GM21526 (cell line): ENCODE measurements around the gene PAK4.

Experiments used
- ATAC-seq: cut with Tn5 transposase; IDR thresholded peaks from one replicate; pipeline ENCODE4 v1.9.1; 2021; ENCODE audit warnings: moderate library complexity; ENCODE audit not compliant: unreplicated experiment, low FRiP score

The PAK4 gene

DNA sequence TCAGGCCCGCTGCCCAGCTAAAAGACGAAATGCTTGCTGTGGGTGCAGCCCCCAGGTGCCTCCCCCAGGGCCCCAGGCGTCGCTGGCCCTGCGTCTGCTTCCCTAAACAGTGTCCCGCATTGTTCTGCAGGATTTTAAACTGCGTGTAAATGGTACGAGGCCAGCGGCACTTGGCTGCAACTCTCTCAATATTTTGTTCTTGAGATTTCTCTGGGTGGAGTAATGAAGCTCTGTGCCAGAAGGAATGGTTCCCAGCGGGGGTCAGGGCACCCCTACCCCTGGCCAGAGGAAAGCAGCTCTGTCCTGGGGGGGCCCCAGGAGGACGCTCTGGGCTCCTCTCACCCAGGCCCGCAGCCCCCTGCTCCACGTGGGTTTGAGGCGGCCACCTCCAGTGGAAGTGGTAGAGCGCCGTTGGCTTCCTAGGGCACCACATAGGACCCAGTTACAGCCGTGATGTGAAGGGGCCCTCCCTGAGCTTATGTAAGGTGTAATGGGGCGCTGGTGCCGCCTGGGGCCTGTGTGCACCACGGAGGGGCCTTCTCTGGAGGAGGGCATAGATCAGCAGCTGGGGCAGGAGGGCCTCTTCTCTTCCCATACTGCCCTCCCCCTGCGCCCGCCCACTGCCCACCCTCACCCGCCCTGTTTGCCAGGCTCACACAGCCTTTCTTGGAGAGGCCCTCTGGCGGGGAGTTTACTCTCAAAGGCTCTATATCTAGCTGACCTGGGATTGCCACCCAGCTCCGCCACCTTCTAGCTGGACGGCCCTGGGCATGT, 19.8 kb downstream of the PAK4 start:
- no peak for ATAC-seq

DNA sequence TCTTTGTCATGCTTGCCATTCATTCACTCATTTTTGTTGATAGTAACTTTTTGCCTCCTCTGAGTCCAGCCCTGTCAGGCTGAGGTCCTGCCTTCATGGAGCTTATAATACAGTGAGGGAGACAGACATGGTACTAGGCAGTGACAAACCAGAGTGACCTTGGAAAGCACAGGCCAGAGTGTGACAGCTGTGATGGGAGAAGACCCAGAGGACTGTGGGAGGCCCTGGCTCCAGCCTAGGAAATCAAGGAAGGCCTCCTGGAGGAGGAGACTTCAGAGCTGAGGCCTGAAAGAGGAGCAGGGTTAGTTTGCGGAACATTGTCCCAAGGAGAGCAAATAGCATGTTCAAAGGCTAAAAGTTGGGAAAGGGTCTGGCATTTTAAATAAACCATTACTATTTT, 20.5 kb downstream of the PAK4 start:
- ATAC-seq, result no peak

DNA sequence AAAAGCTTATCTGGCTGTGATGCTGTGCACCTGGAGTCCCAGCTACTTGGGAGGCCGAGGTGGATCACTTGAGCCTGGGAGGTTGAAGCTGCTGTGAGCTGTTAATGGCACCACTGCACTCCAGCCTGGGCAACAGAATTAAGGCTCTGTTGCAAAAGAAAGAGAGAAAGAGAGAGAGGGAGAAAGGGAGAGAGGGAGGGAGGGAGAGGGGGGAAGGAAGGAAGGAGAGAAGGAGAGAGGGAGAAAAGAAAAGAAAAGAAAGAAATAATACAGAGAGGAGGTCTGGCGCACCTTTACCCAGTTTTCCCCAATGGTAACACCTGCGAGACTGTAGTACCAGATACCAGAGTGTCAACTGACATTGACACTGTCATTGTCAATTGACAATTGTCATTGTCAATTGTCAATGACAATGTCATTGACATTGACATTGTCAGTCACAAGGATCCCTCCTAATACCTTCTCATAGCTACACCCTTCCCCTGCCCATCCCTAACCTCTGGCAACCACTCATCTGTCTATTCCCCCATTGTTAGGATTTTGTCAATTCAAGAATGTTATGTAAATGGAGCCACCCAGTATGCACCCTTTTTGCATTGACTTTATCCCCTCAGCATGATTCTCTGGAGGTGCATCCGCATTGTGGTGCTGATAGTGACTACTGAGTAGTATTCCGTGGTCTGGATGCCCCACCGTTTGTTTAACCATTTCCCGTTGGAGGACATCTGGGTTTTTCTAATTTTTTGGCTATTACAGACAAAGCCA, 21.3 kb downstream of the PAK4 start:
- ATAC-seq, result no peak

DNA sequence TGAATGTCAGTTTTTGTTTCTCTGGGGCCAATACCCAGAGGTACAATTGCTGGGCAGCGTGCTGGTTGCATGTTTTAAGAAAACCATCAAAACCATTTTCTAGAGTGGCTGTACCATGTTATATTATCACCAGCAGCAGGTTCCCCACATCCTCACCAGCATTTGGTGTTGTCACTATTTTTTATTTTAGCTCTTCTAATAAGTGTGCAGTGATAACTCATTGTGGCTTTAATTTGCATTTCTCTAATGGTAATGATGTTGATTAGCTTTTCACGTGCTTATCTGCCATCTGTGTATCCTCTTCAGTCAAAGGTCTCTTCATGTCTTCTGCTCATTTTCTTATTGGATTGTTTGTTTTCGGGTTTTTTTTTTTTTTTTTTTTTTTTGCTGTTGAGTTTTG, 21.9 kb downstream of the PAK4 start:
- no peak for ATAC-seq

DNA sequence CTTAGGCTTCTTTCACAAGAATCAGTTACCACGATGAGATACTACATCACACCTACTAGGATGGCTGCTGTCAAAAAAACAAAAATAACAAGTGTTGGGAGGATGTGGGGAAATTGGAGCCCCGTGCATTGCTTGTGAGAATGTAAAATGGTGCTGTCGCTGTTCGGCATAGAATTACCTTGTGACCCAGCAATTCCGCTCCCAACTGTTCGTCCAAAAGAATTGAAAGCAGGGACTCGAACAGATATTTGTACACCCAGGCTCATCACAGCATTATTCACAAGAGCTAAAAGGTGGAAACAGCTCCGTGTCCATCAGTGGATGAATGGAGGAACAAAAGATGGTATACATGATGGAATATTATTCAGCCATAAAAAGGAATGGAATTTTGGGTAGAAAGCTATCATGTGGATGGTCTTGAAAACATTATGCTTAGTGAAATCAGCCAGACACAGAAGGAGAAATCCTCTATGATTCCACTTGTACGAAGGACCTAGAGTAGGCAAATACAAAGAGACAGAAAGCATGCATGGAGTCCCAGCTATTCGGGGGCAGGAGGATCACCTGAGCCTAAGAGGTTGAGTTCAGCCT, 23.4 kb downstream of the PAK4 start:
- ATAC-seq, result no peak

DNA sequence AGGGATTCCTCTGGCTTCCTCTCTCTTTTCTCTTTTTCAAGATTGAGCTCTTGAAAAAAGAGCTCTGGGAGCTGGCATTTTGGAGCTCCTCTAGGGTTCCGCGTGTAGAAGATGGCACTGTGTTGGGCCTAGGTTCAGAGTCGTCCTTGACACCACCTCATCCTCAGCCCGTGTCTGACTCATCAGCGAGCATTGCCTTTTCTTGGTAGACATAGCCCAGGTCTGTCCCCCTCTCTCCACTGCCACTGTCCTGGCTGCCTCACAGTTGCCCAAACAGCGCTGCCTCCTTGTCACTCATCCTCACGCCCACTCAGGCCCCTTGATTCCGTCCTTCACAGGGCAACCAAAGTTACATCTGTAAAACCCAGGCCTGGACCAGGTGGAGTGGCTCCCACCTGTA, 24.6 kb downstream of the PAK4 start:
- ATAC-seq, result no peak

DNA sequence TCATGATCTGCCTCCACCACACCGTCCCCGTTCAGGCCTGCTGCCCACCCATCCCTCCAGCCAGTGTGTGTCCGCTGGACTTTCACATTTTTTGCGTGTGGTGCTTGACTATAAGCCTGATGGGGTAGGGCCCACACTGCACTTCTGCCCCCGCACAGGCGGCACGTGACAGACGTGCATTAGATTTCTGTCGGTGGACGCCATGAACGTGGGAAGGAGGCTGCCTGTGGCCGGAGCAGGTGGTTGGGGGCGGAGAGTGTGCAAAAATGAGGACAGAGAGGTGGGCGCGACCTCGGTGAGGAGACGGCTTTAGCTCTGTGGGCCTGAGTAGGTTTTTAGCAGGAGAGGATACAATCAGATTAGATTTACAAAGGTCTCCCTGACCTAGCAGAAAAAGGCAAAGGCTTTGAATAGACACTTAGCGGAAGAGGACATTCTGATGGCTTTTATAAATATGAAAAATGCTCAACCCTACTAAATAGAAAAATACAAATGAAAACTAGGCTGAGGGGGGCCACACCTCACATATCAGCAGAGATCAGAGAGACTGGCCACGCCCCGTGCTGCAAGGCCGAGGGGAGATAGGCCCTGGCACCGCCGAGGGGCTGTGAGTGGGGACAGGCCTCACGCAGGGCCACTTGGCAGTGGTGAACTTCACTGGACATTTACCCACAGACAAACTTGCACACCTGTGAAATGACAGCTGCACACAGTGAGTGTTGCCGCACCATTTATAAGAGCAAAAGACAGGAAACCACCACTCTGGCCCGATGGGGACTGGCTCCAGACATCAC, 25.4 kb downstream of the PAK4 start:
- no peak for ATAC-seq

DNA sequence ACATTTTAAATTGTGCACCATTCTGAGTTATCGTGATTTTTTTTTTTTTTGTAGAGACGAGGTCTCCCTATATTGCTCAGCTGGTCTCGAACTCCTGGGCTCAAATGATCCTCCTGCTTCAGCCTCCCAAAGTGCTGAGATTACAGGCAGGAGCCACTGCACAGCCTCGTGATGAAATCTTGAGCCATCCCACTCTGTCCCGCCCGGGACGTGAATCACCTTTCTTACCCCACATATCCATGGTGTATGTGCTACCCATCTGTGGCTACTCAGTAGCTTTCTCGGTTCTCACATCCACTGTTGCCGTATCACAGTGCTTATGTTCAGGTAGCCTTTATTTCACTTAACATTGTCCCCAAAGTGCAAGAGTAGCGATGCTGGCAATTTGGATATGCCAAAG, 26.5 kb downstream of the PAK4 start:
- no peak for ATAC-seq

DNA sequence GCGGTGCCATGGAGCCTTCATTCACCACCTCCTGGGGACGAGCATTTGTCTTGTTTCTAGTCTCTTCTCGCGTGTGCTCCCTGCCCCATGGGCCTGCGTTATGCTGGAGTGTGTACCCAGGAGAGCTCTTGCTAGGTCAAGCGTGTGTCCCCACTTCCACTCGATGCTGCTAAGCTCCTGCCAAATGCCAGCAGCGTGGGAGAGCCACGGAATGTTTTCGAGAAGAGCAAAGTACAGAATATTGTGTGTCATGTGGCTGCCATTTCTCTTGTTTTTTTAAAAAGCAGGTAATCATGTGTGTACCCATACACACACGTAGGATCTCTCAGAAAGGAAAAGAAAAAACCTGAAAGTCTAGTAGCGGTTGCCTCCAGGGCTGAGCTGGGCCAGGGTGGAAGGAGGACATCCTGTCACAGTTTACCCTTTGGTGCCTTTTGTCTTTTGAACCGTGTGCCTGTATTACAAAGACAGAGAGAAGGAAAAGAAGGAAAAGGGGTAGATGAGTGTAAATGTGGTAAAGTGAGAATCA, 28.6 kb downstream of the PAK4 start:
- no peak for ATAC-seq

DNA sequence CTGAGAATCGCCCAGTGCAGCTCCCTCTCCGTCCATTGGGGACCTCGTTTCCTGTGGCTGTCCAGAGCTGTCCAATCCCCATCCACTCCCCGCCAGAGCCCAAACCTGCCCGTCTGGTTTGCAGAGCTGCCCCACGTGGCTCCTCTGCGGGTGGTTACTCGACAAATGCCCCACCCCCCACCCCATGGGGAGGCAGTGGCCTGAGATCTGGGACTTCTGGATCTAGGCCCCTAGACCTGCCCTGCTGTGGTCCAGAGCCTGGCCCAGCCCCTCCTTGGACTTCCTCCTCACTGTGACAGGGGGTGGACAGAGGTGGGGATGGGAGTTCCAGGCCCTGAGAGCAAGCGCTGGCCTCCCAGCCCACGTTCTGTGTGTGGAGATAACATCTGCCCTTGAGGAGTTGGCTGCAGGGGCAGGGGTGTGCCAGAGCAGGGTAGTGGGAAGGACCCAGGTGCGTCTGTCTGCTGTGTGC, 29.1 kb downstream of the PAK4 start:
- no peak for ATAC-seq

DNA sequence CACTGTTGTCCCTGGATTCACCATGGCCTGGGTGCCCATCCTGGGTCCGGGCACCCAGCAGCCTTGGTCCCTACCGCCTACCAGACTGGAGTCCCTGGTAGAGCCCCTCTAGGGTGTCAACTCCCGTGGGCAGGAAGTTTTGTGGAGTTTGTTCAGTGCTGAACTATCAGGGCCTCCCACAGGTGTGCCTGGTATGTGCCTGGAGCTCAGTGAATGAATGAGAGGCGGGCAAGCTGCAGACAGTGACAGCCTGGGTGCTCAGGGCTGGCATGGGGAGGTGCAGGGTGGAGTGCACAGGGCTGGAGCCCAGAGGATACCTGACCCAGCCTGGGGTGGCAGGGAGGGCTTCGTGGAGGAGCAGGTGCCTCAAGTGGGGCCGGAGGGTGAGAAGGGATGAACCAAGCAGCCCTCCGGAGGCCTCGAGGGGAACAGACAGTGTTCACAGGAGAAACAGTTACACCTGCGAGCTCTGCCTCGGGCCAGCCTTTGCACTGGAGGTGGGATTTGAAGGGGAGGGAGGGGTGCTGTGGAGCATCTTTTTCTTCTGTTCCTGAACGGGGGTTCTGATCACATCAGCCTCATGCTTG, 29.6 kb downstream of the PAK4 start:
- ATAC-seq, result no peak

DNA sequence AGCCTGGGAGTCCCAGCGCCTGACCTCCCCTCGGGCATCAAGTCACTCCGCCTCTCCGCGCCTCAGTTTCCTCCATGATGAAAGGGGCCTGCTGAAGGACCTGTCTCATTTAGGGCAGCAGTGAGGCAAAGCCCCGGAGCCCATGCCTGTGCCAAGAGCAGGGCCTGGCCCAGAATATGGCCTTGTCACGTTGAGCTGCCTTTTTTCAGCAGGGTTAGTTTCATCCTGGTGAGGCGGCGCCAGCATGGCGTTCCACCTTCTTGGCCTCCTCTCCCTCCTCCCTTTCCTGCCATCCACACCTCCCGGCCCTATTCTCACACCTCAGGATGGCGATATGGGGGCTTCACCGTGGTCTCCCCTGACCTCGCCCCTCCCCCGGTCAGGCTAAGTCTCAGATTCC, 30.2 kb downstream of the PAK4 start:
- ATAC-seq, result no peak

DNA sequence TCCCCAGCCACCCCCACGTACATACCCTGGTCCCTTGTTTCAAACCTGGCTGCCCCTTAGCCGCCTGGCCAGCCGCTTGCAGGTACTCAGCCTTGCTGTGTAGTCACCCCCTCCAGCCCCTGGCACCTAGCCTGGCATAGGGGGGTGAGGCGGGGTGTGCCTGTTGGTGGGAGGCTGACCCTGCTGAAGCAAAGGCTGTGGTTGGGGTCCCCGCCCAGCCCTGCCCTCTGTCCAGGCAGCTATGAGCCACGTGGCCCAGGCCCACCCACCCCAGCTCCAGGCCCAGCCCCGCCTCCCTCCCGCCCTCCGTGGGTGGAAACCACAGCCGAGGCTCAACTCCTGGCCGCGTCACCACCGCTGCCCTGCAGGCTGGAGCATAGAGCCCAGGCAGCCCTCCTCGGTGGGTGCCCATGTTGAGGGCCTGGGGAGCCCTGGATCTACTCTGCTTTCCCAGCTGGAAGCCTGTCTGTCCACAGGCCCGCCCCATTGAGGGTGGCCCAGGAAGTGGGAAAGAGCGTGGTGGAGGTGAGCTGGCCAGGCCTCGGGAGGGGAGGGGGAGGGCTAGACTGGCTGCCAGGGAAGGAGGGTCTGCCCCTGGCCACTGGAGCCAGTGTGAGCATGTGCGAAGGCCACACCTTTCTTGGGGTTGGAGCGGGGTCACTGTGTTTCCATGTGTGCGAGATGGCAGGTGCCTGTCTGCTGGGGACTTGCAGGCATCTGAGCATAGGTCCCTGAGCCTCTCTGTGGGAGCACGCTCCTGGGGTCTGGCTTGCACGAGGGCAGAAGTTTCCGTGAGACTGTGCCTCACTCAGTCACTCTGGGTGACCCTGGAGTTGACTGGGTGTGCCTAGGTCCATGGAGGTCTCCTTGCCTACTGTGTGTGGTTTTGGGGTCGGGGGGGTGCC, 31.0 kb downstream of the PAK4 start:
- no peak for ATAC-seq

DNA sequence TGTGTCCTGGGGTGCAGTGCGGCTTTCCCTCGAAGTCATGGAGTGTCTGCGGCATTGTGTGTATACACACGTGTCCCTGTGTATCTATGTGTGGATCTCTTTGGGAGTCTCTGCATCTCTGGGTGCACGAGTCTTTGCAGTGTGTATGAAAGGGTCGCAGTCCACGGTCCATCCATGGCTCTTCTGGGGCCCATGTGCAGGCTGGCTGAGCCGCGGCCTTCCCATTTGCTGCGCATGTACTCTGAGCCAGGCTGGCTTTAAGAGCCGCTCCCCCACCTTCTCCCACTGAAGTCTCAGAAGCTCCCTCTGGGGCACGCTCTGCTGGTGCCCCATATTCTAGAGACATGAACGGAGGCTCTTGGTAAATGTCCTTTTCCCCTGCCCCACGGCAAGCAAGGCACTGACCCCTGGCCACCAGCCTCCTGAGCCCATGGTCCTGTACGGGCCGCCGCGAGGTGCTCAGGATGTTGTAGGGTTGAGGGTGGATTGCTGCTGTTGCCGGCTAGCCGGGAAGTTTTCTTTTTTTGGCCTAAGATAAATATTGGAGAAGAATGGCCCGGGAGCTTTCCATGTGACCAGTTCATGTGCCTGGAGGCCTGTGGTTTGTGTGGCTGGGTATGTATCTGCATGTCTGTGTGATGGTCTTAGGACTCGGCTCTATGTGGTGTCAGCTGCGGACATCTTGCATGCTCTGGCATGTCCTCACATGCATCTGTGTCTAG, 31.9 kb downstream of the PAK4 start:
- ATAC-seq, result no peak

DNA sequence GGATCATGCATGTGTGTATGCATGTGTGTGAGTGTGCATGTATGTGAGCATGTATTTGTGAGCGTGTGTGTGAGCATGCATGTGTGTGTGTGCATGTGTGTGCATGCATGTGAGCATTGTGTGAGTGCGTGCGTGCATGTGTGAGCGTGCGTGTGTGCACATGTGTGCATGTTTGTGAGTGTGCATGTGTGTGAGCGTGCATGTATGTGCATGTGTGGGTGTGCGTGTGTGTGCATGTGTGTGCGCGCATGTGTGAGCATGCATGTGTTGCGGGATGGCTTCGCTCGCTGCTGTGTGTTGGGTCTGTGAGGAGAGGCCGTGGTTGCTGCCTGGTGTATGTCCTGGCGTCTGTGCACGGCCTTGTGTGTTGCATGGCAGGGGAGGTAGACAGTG, 32.4 kb downstream of the PAK4 start:
- no peak for ATAC-seq

DNA sequence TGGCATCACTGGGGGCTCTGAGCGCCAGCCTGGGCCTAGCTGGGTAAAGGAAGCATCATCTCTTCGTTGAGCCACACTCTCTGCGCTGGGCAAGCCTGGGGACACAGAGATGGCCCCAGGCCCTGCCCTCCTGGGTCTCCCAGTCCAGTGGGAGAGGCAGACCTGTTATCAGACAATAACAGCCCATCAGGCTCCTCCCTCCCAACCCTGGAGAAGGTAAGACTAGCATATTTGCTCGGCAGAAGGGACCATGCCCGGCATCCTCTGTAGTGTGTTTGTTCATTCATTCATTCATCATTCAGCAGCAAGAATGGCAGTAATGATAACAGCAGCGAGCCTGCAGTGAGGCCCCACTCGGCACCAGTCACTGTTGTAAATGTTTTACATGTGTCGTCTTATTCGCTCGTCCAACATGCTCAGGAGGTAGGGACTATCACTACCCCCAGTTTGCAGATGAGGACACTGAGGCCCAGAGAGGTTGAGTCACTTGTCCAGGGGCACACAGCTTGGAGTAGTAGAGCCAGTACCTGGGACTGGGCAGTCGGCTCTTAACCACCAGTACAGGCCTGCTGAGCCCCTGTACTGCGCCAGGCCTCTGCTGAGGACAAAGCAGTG, 33.2 kb downstream of the PAK4 start:
- ATAC-seq, result no peak

DNA sequence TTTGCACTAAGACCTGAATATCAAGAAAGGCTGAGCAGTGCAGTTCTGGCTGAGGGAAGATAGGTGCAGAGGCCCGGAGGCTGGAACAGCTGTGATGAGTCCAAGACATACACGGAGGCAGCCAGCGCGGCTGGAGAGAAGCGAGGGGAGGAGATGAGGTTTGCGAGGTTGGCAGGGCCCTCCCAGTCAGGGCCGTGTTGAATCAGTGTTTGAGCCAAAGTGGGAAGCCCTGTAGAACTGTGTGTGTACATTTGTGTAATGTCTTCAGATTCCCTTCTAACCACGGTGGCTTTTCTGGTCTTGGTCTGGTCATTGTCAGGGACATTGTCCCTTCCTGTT, 34.9 kb downstream of the PAK4 start:
- no peak for ATAC-seq
